Activated CD4-positive, CD25-positive, alpha-beta regulatory T cell treated with anti-CD3 and anti-CD28 coated beads, Interleukin-2, amount 50 U/mL, for 16 hours (primary cell): ENCODE results near the gene TPP1.

ENCODE experiments used
- DNase-seq: peaks from one replicate; pipeline ENCODE4 v3.0.0-alpha.2; 2020; ENCODE audit warnings: low read depth, low spot score

TPP1 gene

GRCh38 chr11:6627762-6628241 lies 8.6 kb upstream of the TPP1 start:
- no peak for DNase-seq

GRCh38 chr11:6626971-6627761 lies 7.9 kb upstream of the TPP1 start:
- DNase-seq, result no peak

DNA sequence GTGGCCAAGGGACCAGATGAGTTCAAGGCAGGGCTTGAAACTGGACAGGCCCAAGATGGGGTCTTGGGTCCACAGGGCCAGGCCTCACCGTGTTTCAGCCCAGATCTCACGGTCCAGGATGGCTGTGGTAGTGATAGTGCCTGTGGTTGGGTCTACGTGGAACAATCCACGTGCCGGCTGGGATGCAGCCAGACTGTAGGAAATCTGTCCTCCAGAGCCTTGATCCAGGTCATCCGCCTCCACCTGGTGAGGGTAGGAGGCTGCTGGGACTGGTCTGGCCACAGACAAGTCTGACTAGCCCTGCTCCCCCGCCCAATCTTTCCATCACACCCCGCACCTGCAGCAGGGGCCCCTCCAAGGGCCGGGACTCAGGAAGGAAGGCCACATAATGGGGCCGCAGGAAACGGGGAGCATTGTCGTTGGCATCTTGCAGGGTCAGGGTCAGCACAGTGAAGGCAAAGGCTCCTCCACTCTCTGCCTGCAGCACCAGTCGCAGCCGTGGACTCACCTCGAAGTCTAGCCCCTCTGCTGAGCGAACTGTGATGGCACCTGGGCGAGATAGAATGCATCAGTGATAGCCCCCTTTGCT lies 6.7 kb upstream of the TPP1 start:
- DNase-seq, result no peak

DNA sequence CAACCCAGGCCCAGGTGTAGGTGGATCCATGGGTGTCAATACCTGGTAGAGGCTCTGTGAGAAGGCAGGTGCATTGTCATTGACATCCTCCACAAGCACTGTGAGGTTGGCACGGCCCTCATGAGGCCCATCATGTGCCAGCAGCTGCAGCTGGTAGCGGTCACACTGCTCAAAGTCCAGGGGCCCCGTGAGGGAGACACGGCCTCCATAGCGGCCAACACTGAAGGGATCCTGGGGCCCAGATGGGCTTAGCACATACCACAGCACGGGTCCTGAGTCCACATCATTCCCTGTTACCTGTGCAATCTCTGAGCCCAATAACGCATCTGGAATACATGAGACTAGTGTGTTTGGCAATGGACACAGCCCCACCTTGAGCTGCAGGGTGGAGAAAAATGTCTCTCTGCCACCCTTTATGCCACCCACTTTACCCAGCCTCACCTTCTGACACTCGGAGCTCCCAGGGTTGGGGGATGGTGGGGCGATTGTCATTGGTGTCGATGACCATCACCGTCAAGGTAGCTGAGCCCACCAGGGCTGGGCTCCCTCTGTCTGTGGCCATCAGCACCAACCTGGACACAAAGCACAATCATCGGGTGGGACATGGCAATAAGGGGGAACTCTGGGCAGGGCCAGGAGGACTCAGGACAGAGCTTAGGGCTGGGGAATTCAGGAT lies 6.1 kb upstream of the TPP1 start:
- DNase-seq, result no peak

DNA sequence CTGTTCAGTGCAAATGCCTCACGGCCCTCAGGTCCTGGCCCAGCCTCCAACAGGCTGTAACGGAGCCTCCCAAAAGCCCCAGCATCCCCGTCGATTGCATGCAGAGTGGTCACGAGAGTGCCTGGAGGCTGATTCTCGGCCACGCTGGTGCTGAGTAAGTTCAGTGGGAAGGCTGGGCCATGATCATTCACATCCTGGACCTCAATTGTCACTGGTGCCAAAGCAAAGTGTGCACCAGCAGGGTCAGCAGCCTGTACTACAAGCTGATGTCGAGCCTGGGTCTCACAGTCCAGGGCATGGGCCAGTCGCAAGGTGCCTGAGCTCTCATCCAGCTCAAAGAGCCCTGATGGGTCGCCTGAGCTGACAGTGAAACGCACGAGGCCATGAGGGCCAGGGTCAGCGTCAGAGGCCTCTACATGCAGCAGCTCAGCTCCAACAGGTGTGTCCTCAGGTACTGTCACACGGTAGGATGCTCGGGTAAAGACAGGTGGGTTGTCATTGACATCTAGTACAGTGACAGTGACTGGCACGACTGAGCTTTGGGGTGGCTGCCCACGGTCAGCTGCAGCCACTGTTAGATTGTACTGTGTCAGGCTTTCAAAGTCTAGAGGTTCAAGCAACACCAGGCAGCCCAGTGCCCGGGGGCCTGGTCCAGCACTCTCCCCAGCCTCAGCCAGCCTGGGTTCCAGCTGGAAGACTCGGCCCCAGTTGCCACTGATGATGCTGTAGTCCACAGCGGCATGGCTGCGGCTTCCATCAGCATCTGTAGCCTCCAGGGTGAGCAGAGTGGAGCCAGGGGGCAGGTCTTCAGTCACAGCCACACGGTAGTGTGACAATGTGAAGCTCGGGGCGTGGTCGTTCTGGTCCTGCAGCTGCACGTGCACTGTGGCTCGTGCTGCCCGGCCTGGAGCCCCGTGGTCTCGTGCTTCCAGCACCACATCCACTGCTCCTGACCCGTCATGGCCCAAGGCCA lies 4.5 kb upstream of the TPP1 start:
- no peak for DNase-seq

DNA sequence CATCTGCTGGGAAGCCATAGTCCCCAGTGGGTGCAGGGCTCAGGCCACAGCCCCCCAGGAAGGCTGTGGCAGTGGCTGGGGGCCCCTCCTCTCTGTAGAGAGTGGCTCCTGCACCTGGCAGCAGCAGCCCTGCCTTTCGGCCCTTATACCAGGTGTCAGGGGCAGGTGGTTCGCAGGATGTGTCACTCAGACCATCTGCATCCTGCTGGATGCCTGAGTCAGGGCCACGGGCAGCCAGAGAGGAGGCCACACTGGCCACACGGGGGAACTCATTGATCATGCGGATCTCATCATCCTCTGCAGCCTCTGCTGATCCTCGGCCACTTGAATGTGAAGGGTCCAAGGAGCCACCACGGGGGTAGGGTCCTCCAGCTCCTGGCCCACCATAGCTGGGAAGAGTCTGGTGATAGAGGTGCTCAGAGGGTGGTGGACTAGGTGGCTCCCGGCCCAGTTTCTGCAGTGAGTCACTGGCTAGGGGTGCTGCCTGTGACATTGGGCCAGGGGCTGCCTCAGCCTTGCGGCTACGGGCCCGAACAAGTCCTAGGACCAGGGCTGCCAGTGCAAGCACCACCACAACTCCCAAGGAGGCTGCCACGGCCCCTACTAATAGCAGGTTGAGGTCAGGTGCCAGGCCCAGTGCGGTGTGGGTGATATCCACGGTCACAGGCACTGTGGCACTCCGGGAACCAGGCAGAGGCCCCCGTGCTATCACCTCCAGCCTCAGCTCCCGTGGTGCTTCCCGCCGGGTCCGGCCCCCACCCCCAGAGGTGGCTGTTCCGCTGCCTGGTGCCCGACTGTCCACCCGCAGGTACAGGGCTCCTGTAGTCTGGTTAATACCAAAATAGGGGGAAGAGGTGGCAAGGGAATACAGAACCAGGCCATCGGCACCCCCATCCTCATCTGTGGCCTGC lies 3.3 kb upstream of the TPP1 start:
- DNase-seq, result no peak

GRCh38 chr11:6621711-6622211 lies 2.5 kb upstream of the TPP1 start:
- DNase-seq, result no peak

GRCh38 chr11:6620636-6621035 lies 1.4 kb upstream of the TPP1 start:
- DNase-seq, result no peak

DNA sequence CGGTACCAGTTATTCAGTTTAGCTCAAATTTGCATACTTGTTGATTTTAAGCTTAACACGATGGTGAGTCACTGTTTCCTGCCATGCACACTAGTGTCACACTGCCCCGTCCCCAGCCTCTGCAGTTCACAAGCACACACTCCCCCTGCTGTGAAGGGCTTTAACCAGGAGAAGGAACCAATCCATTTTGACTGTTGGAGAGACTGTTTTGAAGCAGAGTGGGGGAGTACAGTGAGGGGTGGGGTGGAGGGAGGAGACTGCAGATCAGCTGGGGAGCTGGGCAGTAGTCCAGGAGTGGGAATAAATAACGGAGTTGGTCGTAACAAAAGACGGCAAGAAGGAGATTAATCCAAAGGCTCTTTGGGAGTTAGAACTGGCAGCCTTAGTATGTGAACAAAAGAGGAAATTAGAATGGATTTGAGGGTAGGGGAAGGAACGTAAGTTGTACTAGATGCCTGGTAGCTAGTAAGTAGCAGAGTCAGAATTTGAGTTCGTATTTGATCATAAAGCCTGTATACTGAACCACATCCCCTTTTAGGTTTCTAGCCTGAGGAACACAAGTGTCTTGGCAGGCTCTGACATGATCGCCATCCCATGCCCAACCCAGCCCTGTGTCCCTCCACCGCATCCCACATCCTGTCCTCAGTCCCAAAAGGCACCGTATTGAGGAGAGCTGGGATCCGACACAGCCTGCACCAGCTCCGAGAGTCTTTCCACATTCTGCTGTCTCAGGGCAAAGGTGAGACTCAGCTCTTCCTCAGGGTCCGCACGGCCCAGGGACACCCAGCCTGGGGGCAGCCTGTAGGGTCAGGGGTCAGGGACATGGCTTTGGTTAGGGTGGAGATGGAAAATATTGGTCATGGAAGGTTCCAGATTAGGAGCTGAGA lies 862 bp downstream of the TPP1 start:
- DNase-seq, result peak; percentile 48

GRCh38 chr11:6617315-6617781 lies 1.9 kb downstream of the TPP1 start:
- no peak for DNase-seq

- no peak for DNase-seq
Observed at GRCh38 chr11:6616596-6617250, 2.5 kb downstream of the TPP1 start.

GRCh38 chr11:6615882-6616585 lies 3.2 kb downstream of the TPP1 start:
- no peak for DNase-seq

DNA sequence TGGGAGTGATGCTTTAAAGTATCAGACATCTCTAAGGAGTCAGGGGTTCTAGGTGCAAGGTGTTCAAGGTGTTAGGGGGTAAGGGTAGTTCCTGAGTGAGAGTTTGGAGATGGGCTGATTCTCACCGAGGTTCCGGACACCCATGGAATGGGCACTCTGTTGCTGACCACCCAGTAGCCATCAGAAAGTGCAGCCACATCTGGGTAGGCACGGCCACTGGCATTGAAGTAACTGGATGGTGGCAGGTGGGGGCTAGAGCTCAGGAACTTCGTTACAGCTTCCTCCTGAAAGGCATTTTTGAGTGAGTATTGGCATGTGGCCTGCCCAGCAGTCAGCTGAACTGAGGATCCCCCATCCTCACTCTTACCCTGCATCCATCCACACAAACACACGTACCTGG lies 4.2 kb downstream of the TPP1 start:
- no peak for DNase-seq

DNA sequence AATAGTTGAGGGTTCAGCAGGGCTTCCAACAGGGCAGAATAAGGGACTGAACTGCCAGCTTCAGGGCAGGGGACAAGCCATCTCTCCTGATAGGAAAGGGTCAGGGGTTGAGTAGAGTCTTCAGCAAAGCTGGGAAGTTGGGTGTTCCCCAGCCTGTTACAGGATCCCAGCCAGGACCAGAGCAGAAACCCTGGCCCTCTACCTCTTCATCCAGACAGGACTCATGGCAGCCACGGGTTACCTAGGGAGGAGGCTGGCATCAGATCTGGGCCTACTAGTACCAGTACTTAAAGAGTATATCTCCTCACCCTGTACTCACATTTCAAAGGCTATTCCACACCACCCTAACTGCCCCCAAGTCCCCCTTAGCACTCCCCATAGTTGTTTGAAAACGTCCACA lies 4.8 kb downstream of the TPP1 start:
- DNase-seq, result no peak

DNA sequence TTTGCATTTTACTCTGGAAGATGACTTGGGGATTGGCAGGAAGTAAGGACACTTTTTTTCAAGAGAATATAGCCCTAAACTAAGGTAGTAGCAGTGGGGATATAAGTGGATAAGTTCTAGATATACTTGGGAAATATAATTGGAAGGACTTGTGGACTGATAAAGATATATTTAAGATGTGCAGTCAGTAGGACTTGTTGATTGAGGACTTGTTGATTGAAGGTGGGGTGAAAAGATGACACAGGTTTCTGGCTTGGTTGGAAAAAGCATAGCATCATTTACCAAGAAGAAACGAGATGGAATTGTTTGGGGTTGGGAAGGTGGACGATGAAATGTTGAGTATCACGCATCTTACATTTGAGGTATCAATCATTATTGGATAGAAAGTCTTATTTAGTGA lies 5.7 kb downstream of the TPP1 start:
- no peak for DNase-seq

DNA sequence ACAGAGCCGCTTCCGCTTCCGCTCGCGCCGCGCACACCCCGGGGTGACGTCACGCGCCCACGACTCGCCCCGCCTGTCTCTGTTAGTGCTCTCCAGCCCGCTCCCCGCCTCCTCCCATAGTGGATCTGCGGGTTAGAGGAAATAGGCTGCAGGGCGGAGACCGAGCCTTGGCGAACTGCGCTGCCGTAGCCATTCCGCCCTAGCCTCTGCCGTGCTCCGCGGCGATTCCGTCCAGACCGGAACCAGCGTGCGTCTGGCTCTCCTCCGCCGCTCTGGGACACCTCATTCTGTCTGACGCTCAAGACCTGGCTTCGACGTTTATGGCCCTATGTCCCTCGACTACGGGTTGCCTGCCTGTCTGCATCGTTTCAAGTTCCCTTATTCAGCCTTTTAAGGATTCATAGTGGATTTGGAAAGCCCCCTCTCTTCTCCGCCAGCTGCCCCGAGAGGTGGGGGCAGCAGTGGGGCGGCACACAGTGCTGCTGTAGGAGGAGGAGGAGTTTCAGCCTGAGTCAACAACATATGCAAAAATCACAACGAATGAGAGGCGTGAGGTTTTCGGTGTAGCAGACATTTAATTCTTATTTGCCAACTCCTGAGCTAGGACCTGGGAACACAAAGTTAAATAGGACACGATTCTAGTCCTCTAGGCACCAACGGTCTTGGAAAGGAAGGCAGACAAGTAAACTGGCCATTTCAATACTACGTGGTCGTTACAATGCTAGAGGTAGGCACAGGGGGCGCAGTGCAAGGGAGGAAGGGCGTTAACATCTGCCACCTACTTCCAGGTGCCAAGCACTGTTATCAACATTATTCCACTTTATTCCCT lies 6.8 kb downstream of the TPP1 start, which contains the start of gene TAF10:
Gene TAF10 (minus strand): TSS at position 4 of the 829 bp plus-strand sequence. CDS start 27 bp downstream, outside the sequence.
- DNase-seq, result peak; percentile 84

DNA sequence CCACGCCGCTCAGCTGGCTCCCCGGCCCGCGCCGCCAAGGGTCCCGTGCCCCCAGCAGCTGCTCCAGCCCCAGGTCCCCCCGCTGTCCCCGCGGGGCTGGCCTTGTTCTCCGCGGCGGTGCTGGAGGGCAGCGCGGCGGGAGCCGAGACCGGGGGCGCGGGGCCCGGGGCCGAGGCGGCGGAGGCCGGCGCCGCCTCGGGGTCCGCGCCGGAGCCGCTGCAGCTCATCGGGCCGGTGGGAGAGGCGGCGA lies 7.3 kb downstream of the TPP1 start:
- DNase-seq, result no peak
